ENCODE measurements around the gene SPRYD3.
"Not testable (repeated sequence)": the region's sequence is repeated elsewhere in the genome, so short reads cannot be mapped to it uniquely, and the experiment has no call there.

SPRYD3 gene

GRCh38 chr12:53051058-53051880, 27.9 kb downstream of the SPRYD3 start:
- DNase-seq (ENCODE audit: low read depth) = no peak

GRCh38 chr12:53050426-53051057, 28.6 kb downstream of the SPRYD3 start:
- DNase-seq (ENCODE audit: low read depth) = no peak

GRCh38 chr12:53049571-53050318, 29.4 kb downstream of the SPRYD3 start, which contains the start of gene TNS2:
Gene TNS2, plus strand, starts transcription at chr12:53050065. Its CDS starts 121 bp downstream, at chr12:53050186.
- peak; percentile 64 for DNase-seq (ENCODE audit: low read depth)

- no peak for DNase-seq (ENCODE audit: low read depth)
Measured at GRCh38 chr12:53048780-53049401, 30.3 kb downstream of the SPRYD3 start.

GRCh38 chr12:53048033-53048779, 31.0 kb downstream of the SPRYD3 start:
- DNase-seq (ENCODE audit: low read depth) = no peak

GRCh38 chr12:53047221-53048032, 31.8 kb downstream of the SPRYD3 start:
- DNase-seq (ENCODE audit: low read depth) = peak; percentile 70

GRCh38 chr12:53046655-53047220, 32.5 kb downstream of the SPRYD3 start:
- peak; percentile 62 for DNase-seq (ENCODE audit: low read depth)

- DNase-seq (ENCODE audit: low read depth) = no peak
Measured at GRCh38 chr12:53045696-53046045, 33.5 kb downstream of the SPRYD3 start.

GRCh38 chr12:53044896-53045695, 34.1 kb downstream of the SPRYD3 start:
- no peak for DNase-seq (ENCODE audit: low read depth)

GRCh38 chr12:53044052-53044581, 35.1 kb downstream of the SPRYD3 start:
- no peak for DNase-seq (ENCODE audit: low read depth)

GRCh38 chr12:53042607-53043454, 36.4 kb downstream of the SPRYD3 start:
- no peak for DNase-seq (ENCODE audit: low read depth)

GRCh38 chr12:53039851-53040250, 39.3 kb downstream of the SPRYD3 start:
- DNase-seq (ENCODE audit: low read depth) = no peak

- no peak for DNase-seq (ENCODE audit: low read depth)
Measured at GRCh38 chr12:53036802-53037201, 42.4 kb downstream of the SPRYD3 start.

- no peak for DNase-seq (ENCODE audit: low read depth)
Measured at GRCh38 chr12:53034459-53034858, 44.7 kb downstream of the SPRYD3 start.

GRCh38 chr12:53033832-53034231, 45.4 kb downstream of the SPRYD3 start:
- not testable (repeated sequence) for DNase-seq (ENCODE audit: low read depth)

- DNase-seq (ENCODE audit: low read depth) = no peak
Measured at GRCh38 chr12:53031616-53032015, 47.6 kb downstream of the SPRYD3 start.

GRCh38 chr12:53027014-53027413, 52.2 kb downstream of the SPRYD3 start:
- not testable (repeated sequence) for DNase-seq (ENCODE audit: low read depth)

GRCh38 chr12:53025250-53025649, 53.9 kb downstream of the SPRYD3 start:
- DNase-seq (ENCODE audit: low read depth) = no peak

Measured in CMK (cell line).